HG03432 (cell line): ENCODE data around the gene CPLANE1.

Experiments used
- ATAC-seq: cut with Tn5 transposase; IDR thresholded peaks from one replicate; pipeline ENCODE4 v1.9.1; 2021; ENCODE audit warnings: mild to moderate bottlenecking, moderate library complexity; ENCODE audit not compliant: unreplicated experiment

Gene CPLANE1

DNA sequence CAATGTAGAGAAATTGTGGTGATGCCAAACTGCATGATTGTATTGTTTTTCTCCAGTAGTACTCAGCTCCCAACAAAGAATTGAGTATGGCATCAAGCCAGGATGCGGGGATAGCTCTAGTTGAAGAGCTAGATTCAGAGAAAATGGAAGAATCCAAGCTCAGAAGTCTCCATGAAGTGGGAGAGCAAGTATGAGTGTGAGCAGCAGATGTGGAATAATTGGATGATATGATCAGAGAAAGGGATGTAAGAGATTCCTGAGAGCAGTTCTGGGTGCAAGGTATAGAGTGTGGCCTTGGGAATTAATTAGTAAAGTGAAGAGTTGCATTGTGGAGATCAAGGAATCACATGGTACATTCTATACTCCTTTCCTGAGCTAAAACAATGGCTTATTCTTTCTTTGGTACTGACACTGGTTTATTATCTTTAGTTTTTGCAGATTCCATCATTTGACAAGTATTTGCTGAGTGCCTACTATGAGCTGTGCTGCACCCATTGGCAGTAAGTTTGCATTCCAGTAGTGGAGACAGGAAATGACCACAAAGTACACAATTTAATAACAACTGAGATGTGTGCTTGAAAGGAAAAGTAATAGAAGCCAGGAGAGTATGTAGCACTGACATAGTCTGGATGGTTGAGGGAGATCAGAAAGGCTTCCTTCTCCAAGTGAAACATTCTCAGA lies 177.1 kb downstream of the CPLANE1 start:
- ATAC-seq = no peak

DNA sequence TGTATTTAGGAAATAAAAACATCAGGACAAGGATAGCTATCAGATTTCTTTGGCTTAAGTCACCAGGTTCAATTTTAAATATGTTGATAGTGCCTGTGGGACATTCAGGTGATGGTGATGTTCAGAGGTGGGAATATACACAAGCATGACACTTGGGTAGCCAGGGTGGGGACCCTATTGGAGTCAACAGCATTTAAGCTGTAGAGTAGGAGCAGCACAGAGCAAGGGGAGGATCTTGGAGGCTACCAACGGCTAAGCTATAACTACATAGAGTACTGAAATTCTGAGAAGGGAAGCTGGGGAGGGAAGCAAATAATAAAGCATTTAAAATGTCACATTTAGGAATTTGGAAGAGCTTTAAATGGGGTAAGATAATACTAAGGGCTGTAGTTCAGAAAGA lies 177.7 kb downstream of the CPLANE1 start:
- ATAC-seq = no peak

DNA sequence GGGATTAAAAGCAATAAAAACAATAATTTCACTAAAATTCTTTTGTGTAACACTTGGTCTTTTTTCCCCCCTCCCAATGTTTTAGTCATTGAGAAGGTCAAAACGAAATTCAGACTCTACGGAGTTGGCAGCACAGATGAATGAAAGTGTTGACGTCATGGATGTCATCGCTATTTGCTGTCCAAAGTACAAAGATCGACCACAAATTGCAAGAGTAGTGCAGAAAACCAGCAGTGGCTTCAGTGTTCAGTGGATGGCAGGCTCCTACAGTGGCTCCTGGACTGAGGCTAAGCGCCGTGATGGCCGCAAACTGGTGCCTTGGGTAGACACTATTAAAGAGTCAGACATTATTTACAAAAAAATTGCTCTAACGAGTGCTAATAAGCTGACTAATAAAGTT lies 184.7 kb downstream of the CPLANE1 start:
- ATAC-seq = no peak

DNA sequence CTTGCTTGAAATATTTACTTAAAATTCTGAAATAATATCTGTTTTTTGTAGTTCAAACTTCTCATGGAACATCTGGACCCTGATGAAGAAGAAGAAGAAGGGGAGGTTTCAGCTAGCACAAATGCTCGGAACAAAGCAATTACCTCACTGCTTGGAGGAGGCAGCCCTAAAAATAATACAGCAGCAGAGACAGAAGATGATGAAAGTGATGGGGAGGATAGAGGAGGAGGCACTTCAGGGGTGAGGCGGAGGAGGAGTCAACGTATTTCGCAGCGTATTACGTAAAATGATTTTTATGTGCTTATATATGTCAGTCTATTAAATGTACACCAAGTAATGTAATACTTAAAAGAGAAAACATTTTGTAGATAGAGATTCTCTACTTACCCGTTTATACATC lies 185.4 kb downstream of the CPLANE1 start:
- no peak for ATAC-seq

DNA sequence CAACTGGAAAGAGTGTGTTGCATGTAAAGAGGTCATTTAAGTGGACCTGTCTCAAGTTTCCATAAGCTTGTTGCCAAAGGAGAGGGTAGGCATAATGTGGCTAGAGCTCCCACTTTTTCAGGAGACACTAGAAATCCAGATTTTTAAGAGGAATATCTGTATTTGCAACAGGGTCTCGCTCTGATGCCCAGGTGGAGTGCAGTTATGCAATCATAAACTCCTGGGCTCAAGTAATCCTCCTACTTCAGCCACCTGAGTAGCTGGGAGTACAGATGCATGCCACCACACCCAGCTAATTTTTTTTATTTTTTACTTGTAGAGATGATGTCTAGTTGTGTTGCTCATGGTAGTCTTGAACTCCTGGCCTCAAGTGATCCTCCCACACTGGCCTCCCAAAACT lies 189.1 kb downstream of the CPLANE1 start:
- ATAC-seq = no peak

DNA sequence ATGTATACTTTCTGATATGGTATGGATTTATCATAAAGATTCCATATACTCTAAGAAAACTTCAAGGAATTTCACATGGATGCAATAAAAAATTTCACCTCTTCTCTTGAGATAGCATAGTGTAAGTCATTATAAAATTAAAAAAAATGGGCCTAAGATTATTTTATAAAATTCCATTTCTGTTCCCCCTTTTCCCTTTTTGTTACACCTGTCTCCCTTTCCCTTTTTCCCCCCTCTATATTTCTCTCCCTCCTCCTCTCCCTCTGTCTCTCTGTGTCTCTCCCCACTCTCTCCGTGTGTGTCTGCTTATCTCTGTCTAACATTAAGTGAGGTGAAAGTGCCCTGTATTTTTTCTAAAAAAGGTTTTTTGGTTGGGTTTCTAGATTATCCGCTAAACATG lies 192.4 kb downstream of the CPLANE1 start:
- ATAC-seq = no peak
